K562 (cell line): Measurements from ENCODE around the gene LLGL2.

Experiments used
- CREB1 ChIP-seq, 2 experiments: sonication (generic) in 1 of 2; formaldehyde crosslinking in 1 of 2; IDR thresholded peaks; 2 replicates each; pipeline versions ENCODE4 v1.6.1 to v1.8.0; 2012 to 2022; ENCODE audit warnings: inconsistent platforms in 1 of 2, mild to moderate bottlenecking in 1 of 2, missing genetic modification reagents in 1 of 2, moderate library complexity in 1 of 2
- DPF2 ChIP-seq: fragments of 450-650 bp; IDR thresholded peaks from 2 replicates; pipeline ENCODE4 v1.6.1; 2016
- KDM5B ChIP-seq: fragments of 200-600 bp; sonication (generic); IDR thresholded peaks from 2 replicates; pipeline ENCODE4 v1.6.1; 2012; ENCODE audit warnings: low read depth, mild to moderate bottlenecking, moderate library complexity, low read length, control low read depth, inconsistent platforms; ENCODE audit not compliant: insufficient replicate concordance
- NFE2 ChIP-seq: IDR thresholded peaks from 2 replicates; pipeline ENCODE4 v1.6.1; 2014; ENCODE audit warnings: antibody characterized with exemption, low read depth
- SIN3A ChIP-seq, 2 experiments: fragments of 150-350 bp in 1 of 2; IDR thresholded peaks; 2 replicates each; pipeline ENCODE4 v1.6.1; 2011 to 2016; ENCODE audit warnings: borderline replicate concordance in 2 of 2, low read depth in 2 of 2, low read length in 2 of 2, mild to moderate bottlenecking in 2 of 2, moderate library complexity in 2 of 2; ENCODE audit not compliant: control insufficient read depth in 1 of 2
- SMC3 ChIP-seq: conservative IDR thresholded peaks from 2 replicates; pipeline ENCODE4 v1.6.1; 2011; ENCODE audit warnings: low read depth, low read length, improper control_type of control experiment; ENCODE audit not compliant: insufficient read depth
- TF ChIP-seq, protein P1 (sequence below), 3 experiments: IDR thresholded peaks in 2 of 3; conservative IDR thresholded peaks in 1 of 3; 2 replicates each; pipeline ENCODE4 v1.5.1; 2011 to 2012; ENCODE audit warnings: low read length in 3 of 3, mild to moderate bottlenecking in 3 of 3, control low read depth in 2 of 3, improper control_type of control experiment in 1 of 3, inconsistent platforms in 1 of 3, low read depth in 1 of 3, mixed read lengths in 1 of 3, moderate library complexity in 1 of 3; ENCODE audit not compliant: insufficient read depth in 2 of 3
- TF ChIP-seq, protein P2 (sequence below), 2 experiments: fragments of 450-650 bp; formaldehyde crosslinking in 1 of 2; IDR thresholded peaks; 2 replicates each; pipeline versions ENCODE4 v1.4.0 to v1.6.1; 2014 to 2020; ENCODE audit warnings: mild to moderate bottlenecking in 2 of 2, borderline replicate concordance in 1 of 2, low read depth in 1 of 2

- TF ChIP-seq KDM5B (no peak), CREB1 (IDR thresholded peaks at IDR 0.05) (no peak), CREB1 (CRISPR knock-in tag; IDR thresholded peaks at IDR 0.05) (no peak), NFE2 (no peak), DPF2 (no peak), SIN3A (IDR thresholded peaks at IDR 0.05; ENCODE audit: borderline replicate concordance in 2 of 2, control insufficient read depth in 1 of 2, low read depth in 2 of 2, low read length in 2 of 2) (no peak), SMC3 (no peak)
- TF ChIP-seq, protein P1, sequence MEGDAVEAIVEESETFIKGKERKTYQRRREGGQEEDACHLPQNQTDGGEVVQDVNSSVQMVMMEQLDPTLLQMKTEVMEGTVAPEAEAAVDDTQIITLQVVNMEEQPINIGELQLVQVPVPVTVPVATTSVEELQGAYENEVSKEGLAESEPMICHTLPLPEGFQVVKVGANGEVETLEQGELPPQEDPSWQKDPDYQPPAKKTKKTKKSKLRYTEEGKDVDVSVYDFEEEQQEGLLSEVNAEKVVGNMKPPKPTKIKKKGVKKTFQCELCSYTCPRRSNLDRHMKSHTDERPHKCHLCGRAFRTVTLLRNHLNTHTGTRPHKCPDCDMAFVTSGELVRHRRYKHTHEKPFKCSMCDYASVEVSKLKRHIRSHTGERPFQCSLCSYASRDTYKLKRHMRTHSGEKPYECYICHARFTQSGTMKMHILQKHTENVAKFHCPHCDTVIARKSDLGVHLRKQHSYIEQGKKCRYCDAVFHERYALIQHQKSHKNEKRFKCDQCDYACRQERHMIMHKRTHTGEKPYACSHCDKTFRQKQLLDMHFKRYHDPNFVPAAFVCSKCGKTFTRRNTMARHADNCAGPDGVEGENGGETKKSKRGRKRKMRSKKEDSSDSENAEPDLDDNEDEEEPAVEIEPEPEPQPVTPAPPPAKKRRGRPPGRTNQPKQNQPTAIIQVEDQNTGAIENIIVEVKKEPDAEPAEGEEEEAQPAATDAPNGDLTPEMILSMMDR (IDR thresholded peaks at IDR 0.05 in 2 of 3, conservative IDR thresholded peaks at IDR 0.05 in 1 of 3; ENCODE audit: insufficient read depth in 2 of 3, low read depth in 1 of 3, low read length in 3 of 3) = no peak
- TF ChIP-seq, protein P2, sequence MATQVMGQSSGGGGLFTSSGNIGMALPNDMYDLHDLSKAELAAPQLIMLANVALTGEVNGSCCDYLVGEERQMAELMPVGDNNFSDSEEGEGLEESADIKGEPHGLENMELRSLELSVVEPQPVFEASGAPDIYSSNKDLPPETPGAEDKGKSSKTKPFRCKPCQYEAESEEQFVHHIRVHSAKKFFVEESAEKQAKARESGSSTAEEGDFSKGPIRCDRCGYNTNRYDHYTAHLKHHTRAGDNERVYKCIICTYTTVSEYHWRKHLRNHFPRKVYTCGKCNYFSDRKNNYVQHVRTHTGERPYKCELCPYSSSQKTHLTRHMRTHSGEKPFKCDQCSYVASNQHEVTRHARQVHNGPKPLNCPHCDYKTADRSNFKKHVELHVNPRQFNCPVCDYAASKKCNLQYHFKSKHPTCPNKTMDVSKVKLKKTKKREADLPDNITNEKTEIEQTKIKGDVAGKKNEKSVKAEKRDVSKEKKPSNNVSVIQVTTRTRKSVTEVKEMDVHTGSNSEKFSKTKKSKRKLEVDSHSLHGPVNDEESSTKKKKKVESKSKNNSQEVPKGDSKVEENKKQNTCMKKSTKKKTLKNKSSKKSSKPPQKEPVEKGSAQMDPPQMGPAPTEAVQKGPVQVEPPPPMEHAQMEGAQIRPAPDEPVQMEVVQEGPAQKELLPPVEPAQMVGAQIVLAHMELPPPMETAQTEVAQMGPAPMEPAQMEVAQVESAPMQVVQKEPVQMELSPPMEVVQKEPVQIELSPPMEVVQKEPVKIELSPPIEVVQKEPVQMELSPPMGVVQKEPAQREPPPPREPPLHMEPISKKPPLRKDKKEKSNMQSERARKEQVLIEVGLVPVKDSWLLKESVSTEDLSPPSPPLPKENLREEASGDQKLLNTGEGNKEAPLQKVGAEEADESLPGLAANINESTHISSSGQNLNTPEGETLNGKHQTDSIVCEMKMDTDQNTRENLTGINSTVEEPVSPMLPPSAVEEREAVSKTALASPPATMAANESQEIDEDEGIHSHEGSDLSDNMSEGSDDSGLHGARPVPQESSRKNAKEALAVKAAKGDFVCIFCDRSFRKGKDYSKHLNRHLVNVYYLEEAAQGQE (IDR thresholded peaks at IDR 0.05; ENCODE audit: borderline replicate concordance) = no peak
- TF ChIP-seq, protein P2 (CRISPR knock-in tag; IDR thresholded peaks at IDR 0.05; ENCODE audit: low read depth) = no peak
These were observed 49.6 kb upstream of the LLGL2 start for GRCh38 chr17:75475851-75476250.
